Amniotic epithelial cell (primary cell): ENCODE results near the gene TRAPPC3L.

Experiments
- DNase-seq: peaks from one replicate; pipeline ENCODE4 v3.0.0-alpha.2; 2010; ENCODE audit warnings: low read depth

TRAPPC3L gene

GRCh38 chr6:116545651-116546050 is at the start of gene TRAPPC3L:
TRAPPC3L (minus strand) TSS chr6:116545684; CDS start chr6:116545514, 170 bp downstream.
- no peak for DNase-seq

- no peak for DNase-seq
Measured at GRCh38 chr6:116595247-116595646, 49.8 kb upstream of the TRAPPC3L start.

DNA sequence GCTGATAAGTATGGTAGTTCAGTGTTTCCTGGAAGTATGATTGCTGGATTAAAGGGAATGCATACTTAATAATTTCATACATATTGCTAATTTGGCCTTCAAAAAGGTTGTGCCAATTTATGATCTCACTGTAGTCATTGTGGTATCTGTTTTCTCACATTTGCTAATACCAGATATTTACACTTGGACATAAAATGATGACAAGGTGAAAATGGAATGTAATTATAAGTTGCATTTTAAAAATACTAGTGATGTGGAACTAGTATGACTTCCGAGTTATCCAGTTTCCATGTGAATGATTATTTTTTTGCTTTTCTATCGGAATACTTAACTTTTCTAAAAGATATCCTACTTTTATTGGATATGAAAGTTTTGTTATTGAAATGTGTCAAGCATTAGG is 41.3 kb upstream of the TRAPPC3L start:
- no peak for DNase-seq

- no peak for DNase-seq
Measured at GRCh38 chr6:116586276-116586675, 40.8 kb upstream of the TRAPPC3L start.

DNA sequence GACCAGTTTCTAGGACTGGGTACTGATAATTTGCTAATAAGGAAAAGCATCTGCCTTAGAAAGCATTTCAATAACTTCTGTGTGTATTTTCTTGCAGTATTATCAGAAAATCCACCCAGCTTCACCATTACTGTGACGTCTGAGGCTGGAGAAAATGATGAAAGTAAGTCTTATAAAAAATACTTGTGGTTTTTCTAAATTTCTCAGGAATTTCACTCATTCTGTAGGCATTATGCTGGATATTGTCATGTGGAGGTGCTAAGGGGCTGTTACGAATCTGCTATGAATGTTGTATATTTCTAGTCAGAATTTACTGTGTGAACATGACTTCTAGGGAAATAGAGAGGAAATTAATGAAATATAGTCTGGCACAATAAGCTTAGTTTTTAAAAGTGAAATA is 34.7 kb upstream of the TRAPPC3L start:
- peak; percentile 90 for DNase-seq

GRCh38 chr6:116579143-116579542 is 33.7 kb upstream of the TRAPPC3L start:
- peak; percentile 84 for DNase-seq

- DNase-seq = no peak
Measured at GRCh38 chr6:116578335-116578734, 32.9 kb upstream of the TRAPPC3L start.

GRCh38 chr6:116577486-116577885 is 32.0 kb upstream of the TRAPPC3L start:
- no peak for DNase-seq

- peak; percentile 39 for DNase-seq
Measured at GRCh38 chr6:116575227-116575626, 29.7 kb upstream of the TRAPPC3L start.

- peak; percentile 40 for DNase-seq
Measured at GRCh38 chr6:116572162-116572561, 26.7 kb upstream of the TRAPPC3L start.

GRCh38 chr6:116571683-116572000 is 26.2 kb upstream of the TRAPPC3L start:
- no peak for DNase-seq

DNA sequence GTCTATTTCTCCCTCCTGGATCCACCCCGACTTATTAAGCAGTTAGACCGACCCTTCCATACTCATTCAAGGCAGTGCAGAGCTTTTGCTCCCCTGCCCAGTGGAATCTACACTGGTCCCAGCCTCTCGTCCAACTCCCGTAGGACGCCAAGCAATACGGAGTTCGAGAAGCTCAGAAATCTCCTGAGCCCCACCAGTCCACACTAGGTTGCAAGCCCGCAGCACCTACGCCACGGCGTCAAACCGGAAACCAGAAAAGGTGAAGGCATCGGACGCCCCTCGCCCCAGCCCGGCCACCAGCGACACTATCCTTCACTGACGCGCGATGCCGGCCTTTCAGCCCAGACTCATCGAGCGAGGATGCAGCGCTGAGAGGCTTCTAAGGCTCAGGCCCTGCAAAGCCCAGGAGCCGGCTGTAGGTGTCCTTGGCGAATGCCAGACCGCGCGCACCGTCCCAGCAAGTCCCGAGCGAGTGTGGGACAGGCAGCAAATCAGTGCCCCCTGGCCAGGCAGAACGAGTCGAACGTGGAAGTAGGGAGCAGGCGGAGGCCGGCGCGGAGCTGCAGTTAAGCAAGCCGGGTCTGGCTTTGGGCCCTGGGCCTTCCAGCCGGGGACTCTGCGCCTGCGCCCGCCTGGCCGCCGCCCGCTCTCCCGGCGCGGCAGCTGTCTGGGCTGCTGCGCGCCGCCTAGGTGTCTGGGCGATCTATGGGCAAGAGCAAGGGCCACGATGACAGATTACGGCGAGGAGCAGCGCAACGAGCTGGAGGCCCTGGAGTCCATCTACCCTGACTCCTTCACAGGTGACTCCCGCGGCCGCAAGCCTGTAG is 25.6 kb upstream of the TRAPPC3L start, which contains the start of gene RWDD1:
RWDD1 (plus strand) TSS at position 649 of the 827 bp plus-strand sequence; CDS start at position 728, 79 bp downstream.
- DNase-seq = peak; percentile 100

DNA sequence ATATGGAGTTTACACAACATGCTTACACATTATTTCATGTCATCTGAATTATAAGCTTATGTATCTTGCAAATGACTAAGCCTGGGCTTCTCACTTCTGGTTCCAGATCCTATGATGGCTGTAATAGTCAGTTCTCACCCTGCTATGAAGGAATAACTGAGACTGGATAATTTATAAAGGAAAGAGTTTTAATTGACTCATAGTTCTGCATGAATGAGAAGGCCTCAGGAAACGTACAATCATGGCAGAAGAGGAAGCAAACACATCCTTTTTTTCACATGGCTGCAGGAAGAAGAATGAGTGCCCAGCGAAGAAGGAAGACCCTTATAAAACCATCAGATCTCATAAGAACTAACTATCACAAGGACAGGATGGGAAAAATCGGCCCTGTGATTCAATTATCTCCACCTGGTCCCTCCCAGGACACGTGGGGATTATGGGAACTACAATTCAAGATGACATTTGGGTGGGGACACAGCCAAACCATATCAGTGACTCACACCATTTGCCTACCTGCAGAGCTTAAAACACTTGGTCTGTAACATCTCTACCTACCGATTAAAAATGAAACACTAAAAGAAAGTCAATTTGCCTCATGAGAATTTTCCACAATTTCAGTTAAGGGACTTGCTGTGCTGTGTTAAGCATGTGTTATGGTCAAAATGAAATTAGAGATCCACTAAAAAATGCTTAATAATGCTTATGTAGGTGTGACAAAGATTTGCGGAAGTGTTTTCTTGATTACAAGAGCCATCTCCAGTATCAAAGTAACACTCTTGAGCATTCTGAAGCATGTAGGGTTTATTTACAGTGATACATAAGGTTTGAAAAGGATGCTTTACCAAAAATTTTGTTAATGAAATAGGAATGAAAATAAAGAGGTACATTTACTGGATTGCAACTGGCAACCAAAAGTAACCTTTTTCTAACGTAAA is 23.6 kb upstream of the TRAPPC3L start:
- no peak for DNase-seq

DNA sequence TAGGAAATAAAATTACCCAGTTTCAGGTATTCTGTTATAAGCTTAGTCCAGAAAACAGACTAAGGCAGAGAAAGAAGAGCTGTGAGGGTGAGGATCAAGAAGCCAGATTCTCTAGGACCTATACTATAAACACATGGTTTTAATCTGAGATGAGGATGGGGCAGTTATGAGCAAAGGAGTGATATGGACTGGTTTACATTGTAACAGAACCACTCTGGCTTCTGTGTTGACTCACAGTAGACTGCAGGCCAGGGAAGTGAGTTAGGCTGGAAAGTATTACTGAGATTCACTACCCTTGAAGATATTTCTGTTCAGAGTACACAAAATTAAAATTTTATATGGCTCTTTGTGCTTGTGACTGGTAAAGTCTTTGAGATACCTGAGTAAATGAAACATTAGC is 22.6 kb upstream of the TRAPPC3L start:
- no peak for DNase-seq

GRCh38 chr6:116564921-116565872 is 19.7 kb upstream of the TRAPPC3L start:
- no peak for DNase-seq

- DNase-seq = no peak
Measured at GRCh38 chr6:116564311-116564710, 18.8 kb upstream of the TRAPPC3L start.

DNA sequence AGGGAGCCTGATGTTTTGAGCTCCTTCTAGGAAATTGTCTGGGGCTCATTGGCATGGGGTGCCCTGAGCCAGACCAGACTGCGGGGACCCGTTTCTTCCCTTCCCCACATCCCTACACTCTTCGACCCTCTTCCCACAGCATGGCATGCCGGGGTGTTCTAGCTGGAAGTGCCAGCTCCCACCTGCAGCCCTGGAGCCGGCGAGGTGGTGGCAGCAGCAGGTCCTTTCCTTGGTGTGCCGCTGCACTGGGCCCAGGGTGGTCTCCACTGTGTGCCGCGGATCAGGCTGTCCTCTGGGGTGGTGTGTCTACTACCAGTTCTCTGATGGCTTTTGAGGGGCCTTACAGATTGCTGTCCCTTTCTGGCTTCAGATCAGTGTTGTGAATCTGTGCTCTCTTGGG is 18.3 kb upstream of the TRAPPC3L start:
- DNase-seq = no peak

GRCh38 chr6:116562614-116563013 is 17.1 kb upstream of the TRAPPC3L start:
- DNase-seq = peak; percentile 40

DNA sequence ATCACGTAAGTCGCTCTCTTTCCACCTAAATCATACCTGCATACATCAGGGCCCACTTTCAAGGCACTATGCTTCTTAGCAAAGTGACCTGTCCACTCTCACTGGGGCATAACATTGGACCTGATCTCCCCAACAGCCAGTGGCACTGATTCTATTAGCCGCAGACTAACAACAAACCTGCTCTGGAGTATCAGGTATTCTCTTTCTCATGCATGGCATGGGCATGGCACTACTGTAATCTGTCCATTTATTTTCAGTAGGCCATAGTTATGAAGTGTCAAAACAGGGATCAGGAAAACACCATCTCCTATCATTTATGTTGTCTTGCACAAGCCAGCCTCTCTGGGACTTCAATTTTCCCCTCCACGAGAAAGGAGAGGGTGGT is 16.5 kb upstream of the TRAPPC3L start:
- no peak for DNase-seq

GRCh38 chr6:116561377-116562018 is 16.0 kb upstream of the TRAPPC3L start:
- DNase-seq = peak; percentile 68

DNA sequence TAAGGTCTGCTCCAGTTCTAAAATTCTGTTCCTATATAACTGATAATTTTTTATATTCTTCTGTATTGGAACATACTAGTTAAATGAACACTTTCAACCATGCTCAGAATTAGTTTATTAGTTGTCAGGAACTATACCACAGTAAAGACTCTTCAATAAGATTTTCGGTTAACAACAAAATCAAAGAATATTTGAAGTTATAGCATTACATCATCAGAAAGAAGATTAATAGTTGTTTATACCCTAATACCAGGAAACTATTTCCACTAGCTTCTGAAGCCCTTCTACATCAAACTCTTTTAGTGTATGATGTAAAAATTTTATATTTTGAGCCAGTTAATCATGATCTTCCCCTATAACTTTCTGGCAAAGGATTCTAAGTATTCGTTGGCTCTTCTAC is 14.6 kb upstream of the TRAPPC3L start:
- no peak for DNase-seq
